ENCODE measurements around the gene APOA5. TPM values are rescaled to one million over a fixed set of nuclear protein-coding genes. Genes with fewer than 3 reads are reported as not detected.

Gene APOA5
- total and polyA plus RNA-seq, 9 of the 15 experiments (the other 6 are each of a cell fraction or from before 2014, with no cell fraction given): not detected

DNA sequence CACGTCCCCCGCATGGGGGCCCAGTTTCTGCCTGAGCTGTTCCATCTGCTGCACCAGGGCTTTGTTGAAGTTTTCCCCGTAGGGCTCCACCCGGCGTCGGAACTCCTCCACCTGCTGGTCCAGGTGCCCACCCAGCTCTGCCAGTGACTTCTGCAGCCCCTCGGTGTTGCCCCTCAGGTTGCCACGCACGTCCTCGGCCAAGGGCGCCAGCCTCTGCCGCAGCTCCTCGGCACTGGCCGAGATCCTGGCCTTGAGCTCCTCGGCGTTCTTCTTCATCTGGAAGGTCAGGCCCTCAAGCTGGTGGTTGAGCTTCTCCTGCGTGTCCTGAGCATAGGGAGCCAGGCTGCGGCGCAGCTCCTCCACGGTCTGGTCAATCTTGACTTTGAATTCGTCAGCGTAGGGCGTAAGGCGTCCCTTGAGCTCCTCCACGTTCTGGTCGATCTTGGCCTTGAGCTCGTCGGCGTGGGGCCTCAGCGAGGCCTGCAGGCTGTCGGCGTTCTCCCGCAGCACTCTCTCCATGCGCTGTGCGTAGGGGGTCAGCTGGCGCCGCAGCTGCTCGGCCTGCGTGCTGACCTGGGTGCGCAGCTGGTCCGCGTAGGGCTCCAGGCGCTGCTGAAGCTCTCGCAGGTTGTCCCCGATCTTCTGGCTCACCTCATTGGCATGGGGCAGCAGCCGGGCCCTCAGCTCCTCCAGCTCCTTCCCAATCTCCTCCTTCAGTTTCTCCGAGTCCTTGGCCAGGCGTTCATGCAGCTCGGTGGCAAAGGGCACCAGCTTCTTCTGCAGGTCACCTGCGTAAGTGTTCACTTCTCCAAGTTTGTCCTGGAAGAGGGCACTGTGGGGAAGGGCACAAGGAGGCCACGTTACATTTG lies 29.6 kb upstream of the APOA5 start:
- H3K9ac ChIP-seq (ENCODE audit: insufficient read depth in 1 of 2, low read depth in 2 of 2, low read length in 2 of 2): no peak overlapping the region
- no peaks in the 10 kb centered on the region for H3K9me3 ChIP-seq (replicated peaks; ENCODE audit: control insufficient read depth, insufficient read depth, low read depth, low read length)
- ChIA-PET POLR2A (interaction anchor here (0.6 to 1.2 kb wide), 7 partner anchors 8 to 509 kb away, joined by 3 to 6 read pairs (median 3); partner anchors contain the start of genes APOC3 and ZPR1), CTCF (ENCODE audit: low intra/inter-chr PET ratio) (no interaction called here)
- in situ Hi-C loops (cut with MboI): no loop called here
- H3K27ac ChIP-seq (ENCODE audit: extremely low read depth, low read depth, low read length): no peak overlapping the region
- intact Hi-C loops (cut with micrococcal nuclease): no loop called here
- ATAC-seq (no peak), DNase-seq (ENCODE audit: extremely low read depth in 1 of 4, low spot score in 3 of 4) (no peak), FAIRE-seq (no peak)
- no peaks in the 10 kb centered on the region for H3K9me1 ChIP-seq (ENCODE audit: control insufficient read depth, insufficient read depth, low read length)
- H3K4me2 ChIP-seq (ENCODE audit: insufficient read depth, low read length): no peak overlapping the region
- no peaks in the 10 kb centered on the region for H4K20me1 ChIP-seq (replicated peaks; ENCODE audit: control insufficient read depth, insufficient read depth, low read length)
- WGBS (ENCODE audit: insufficient coverage, low coverage, missing lambda C conversion rate): 36% methylated on average over 47 of the region's 51 CpGs
- no peak overlapping the region for H3K4me3 ChIP-seq
- no TSS peak for BruUV-seq (replicated peaks)
- no peak overlapping the region; the same call in 1 of the 2 replicates for H2AFZ ChIP-seq (ENCODE audit: low read depth, low read length)
- no peaks in the 10 kb centered on the region for H3K79me2 ChIP-seq (ENCODE audit: control insufficient read depth, insufficient read depth, low read length)
- H3K36me3 ChIP-seq (ENCODE audit: control insufficient read depth, insufficient read depth, low read length): no peaks in the 10 kb centered on the region
- peaks cover 0 to 13% of the 10 kb centered on the region in 2 experiments; a peak in 3 of 5 replicates for H3K4me1 ChIP-seq (replicated peaks in 1 of 2; ENCODE audit: control insufficient read depth in 2 of 2, insufficient read depth in 2 of 2, low read length in 2 of 2)
- no peak for TF ChIP-seq STAT5B (CRISPR knock-in tag; IDR thresholded peaks at IDR 0.05)
- TF ChIP-seq, protein P1, sequence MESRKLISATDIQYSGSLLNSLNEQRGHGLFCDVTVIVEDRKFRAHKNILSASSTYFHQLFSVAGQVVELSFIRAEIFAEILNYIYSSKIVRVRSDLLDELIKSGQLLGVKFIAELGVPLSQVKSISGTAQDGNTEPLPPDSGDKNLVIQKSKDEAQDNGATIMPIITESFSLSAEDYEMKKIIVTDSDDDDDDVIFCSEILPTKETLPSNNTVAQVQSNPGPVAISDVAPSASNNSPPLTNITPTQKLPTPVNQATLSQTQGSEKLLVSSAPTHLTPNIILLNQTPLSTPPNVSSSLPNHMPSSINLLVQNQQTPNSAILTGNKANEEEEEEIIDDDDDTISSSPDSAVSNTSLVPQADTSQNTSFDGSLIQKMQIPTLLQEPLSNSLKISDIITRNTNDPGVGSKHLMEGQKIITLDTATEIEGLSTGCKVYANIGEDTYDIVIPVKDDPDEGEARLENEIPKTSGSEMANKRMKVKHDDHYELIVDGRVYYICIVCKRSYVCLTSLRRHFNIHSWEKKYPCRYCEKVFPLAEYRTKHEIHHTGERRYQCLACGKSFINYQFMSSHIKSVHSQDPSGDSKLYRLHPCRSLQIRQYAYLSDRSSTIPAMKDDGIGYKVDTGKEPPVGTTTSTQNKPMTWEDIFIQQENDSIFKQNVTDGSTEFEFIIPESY (CRISPR knock-in tag; IDR thresholded peaks at IDR 0.05): 0 out of 2 replicates have a peak, but pooled peaks have one; percentile 34
- H3K27me3 ChIP-seq (ENCODE audit: control insufficient read depth in 2 of 2, insufficient read depth in 2 of 2, low read length in 2 of 2): peaks cover 0 to 10% of the 10 kb centered on the region in 2 experiments; a peak in 1 of 5 replicates

All from K562 (cell line).